ENCODE measurements around the gene SURF2.

- no peak for TF ChIP-seq POLR2A (IDR thresholded peaks at IDR 0.05; ENCODE audit: low read length)
- no peak for TF ChIP-seq GATA1 (IDR thresholded peaks at IDR 0.05; ENCODE audit: low read depth, low read length)
Measured at GRCh38 chr9:133374612-133375115, 18.3 kb downstream of the SURF2 start.
